Kidney epithelial cell (primary cell): ENCODE data around the gene RIC1. TPM values are rescaled to one million over a fixed set of nuclear protein-coding genes. Genes with fewer than 3 reads are reported as not detected.

Source experiments
- DNase-seq: peaks from one replicate; pipeline ENCODE4 v3.0.0-alpha.2; 2010; ENCODE audit warnings: low read depth
- H3K27me3 ChIP-seq: 2 replicates; pipeline ENCODE4 v1.6.0; 2011; ENCODE audit warnings: low read length; ENCODE audit not compliant: control insufficient read depth, insufficient read depth
- H3K36me3 ChIP-seq: 2 replicates; pipeline ENCODE4 v1.5.1; 2011; ENCODE audit warnings: low read length; ENCODE audit not compliant: control insufficient read depth, insufficient read depth
- H3K4me3 ChIP-seq: 2 replicates; pipeline ENCODE4 v1.5.1; 2011; ENCODE audit warnings: low read depth, mild to moderate bottlenecking, control low read depth, low read length
- CTCF ChIP-seq: IDR thresholded peaks from 2 replicates; pipeline ENCODE4 v1.5.1; 2011; ENCODE audit warnings: mild to moderate bottlenecking, moderate library complexity, low read length, control low read depth, inconsistent platforms; ENCODE audit not compliant: insufficient read depth, poor library complexity, severe bottlenecking
- total RNA-seq: library from RNA; depleted of rRNA; stranded (reverse); fragments of >200 nt; gene quantifications from 2 replicates; pipeline ENCODE4 v1.2.3, GENCODE V29; 2015

The RIC1 gene
- total RNA-seq, 1 donor from 2014 or later, result 16.8 TPM

- H3K4me3 ChIP-seq, result no peak overlapping the region
- no peaks in the 10 kb centered on the region for H3K36me3 ChIP-seq
- H3K27me3 ChIP-seq, result no peaks in the 10 kb centered on the region
- no peak for DNase-seq
- TF ChIP-seq CTCF, result no peak
These were observed 41.9 kb upstream of the RIC1 start for GRCh38 chr9:5587024-5587423.

- no peaks in the 10 kb centered on the region for H3K27me3 ChIP-seq
- no peak for DNase-seq
- no peaks in the 10 kb centered on the region for H3K36me3 ChIP-seq
- no peak overlapping the region for H3K4me3 ChIP-seq
- TF ChIP-seq CTCF, result no peak
These were observed 36.7 kb upstream of the RIC1 start for GRCh38 chr9:5592231-5592630.

GRCh38 chr9:5592904-5593303 is 36.0 kb upstream of the RIC1 start:
- DNase-seq, result no peak
- Histone ChIP-seq H3K27me3 (no peaks in the 10 kb centered on the region), H3K36me3 (no peaks in the 10 kb centered on the region), H3K4me3 (no peak overlapping the region)
- no peak for TF ChIP-seq CTCF

GRCh38 chr9:5593904-5594303 is 35.0 kb upstream of the RIC1 start:
- no peak for DNase-seq
- H3K4me3 ChIP-seq, result no peak overlapping the region
- TF ChIP-seq CTCF, result no peak
- H3K27me3 ChIP-seq, result no peaks in the 10 kb centered on the region
- H3K36me3 ChIP-seq, result no peaks in the 10 kb centered on the region

GRCh38 chr9:5596173-5596572 is 32.7 kb upstream of the RIC1 start:
- no peaks in the 10 kb centered on the region for H3K27me3 ChIP-seq

More at GRCh38 chr9:5596173-5596572, 32.7 kb upstream of the RIC1 start:
- H3K36me3 ChIP-seq, result no peaks in the 10 kb centered on the region
- no peak for DNase-seq
- no peak for TF ChIP-seq CTCF
- no peak overlapping the region for H3K4me3 ChIP-seq
